ENCODE measurements around the gene ITPKC.

- TF ChIP-seq CREB1 (IDR thresholded peaks at IDR 0.05; ENCODE audit: low read depth) (no peak), REST (IDR thresholded peaks at IDR 0.05; ENCODE audit: low read depth) (no peak), EGR1 (IDR thresholded peaks at IDR 0.05) (no peak), EP300 (IDR thresholded peaks at IDR 0.05; ENCODE audit: borderline replicate concordance) (no peak), TCF12 (IDR thresholded peaks at IDR 0.05; ENCODE audit: low read depth) (no peak), CEBPB (IDR thresholded peaks at IDR 0.05) (no peak), NFIC (IDR thresholded peaks at IDR 0.05) (no peak), RAD21 (IDR thresholded peaks at IDR 0.05; ENCODE audit: low read depth) (no peak), MAX (IDR thresholded peaks at IDR 0.05) (no peak), TEAD4 (IDR thresholded peaks at IDR 0.05) (no peak)
Measured at GRCh38 chr19:40704491-40705361, 12.2 kb upstream of the ITPKC start.
